Amniotic epithelial cell (primary cell): ENCODE results near the gene ROBO1.

ENCODE experiments used
- DNase-seq: peaks from one replicate; pipeline ENCODE4 v3.0.0-alpha.2; 2010; ENCODE audit warnings: low read depth

Gene ROBO1

GRCh38 chr3:78838362-78838761, 929.4 kb downstream of the ROBO1 start:
- no peak for DNase-seq

- no peak for DNase-seq
These were observed 932.9 kb downstream of the ROBO1 start for GRCh38 chr3:78834910-78835309.

GRCh38 chr3:78832785-78833204, 935.0 kb downstream of the ROBO1 start:
- no peak for DNase-seq

GRCh38 chr3:78831446-78831972, 936.3 kb downstream of the ROBO1 start:
- no peak for DNase-seq

GRCh38 chr3:78830470-78830869, 937.3 kb downstream of the ROBO1 start:
- no peak for DNase-seq

- DNase-seq, result no peak
These were observed 940.2 kb downstream of the ROBO1 start for GRCh38 chr3:78827618-78828017.

- peak; percentile 19 for DNase-seq
These were observed 942.0 kb downstream of the ROBO1 start for GRCh38 chr3:78825858-78826215.

- DNase-seq, result no peak
These were observed 942.5 kb downstream of the ROBO1 start for GRCh38 chr3:78825118-78825857.

GRCh38 chr3:78823859-78824258, 943.9 kb downstream of the ROBO1 start:
- peak; percentile 74 for DNase-seq

GRCh38 chr3:78823434-78823833, 944.4 kb downstream of the ROBO1 start:
- no peak for DNase-seq

- DNase-seq, result no peak
These were observed 945.1 kb downstream of the ROBO1 start for GRCh38 chr3:78822726-78823125.

- DNase-seq, result no peak
These were observed 947.3 kb downstream of the ROBO1 start for GRCh38 chr3:78820542-78820941.

GRCh38 chr3:78818161-78818985, 949.4 kb downstream of the ROBO1 start:
- no peak for DNase-seq

- peak; percentile 8 for DNase-seq
These were observed 952.8 kb downstream of the ROBO1 start for GRCh38 chr3:78814893-78815562.

GRCh38 chr3:78812166-78812565, 955.6 kb downstream of the ROBO1 start:
- no peak for DNase-seq

- DNase-seq, result no peak
These were observed 957.8 kb downstream of the ROBO1 start for GRCh38 chr3:78809966-78810365.

- peak; percentile 8 for DNase-seq
These were observed 963.4 kb downstream of the ROBO1 start for GRCh38 chr3:78804251-78805037.

GRCh38 chr3:78802562-78802930, 965.3 kb downstream of the ROBO1 start:
- DNase-seq, result no peak

GRCh38 chr3:78801926-78802561, 965.8 kb downstream of the ROBO1 start:
- DNase-seq, result no peak

- DNase-seq, result no peak
These were observed 968.1 kb downstream of the ROBO1 start for GRCh38 chr3:78799681-78800080.

GRCh38 chr3:78798266-78798832, 969.4 kb downstream of the ROBO1 start:
- DNase-seq, result no peak
